Measurements from ENCODE around the gene RGP1.
A peak's percentile ranks its signal among the peaks of the same experiment; 100 is the strongest.

The RGP1 gene

DNA sequence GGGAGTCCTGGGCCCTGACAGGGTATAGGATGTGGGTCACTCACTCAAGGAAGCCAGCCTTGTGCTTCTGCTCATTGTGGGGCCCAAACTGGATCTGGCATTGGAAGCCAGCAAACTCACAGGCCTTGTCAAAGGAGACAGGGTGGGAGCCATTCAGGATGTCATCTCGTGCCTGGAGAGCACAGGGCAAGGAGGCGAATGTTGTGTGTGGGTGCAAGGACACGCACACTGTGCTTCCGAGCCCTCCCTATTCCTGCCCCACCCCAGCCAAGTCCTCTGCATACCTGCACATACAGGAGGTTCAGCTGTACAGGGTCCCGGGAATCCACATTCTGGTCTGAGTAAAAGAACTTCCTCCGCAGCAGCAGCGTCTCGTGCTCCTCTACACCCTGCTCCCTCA lies 25.2 kb upstream of the RGP1 start:
- DNase-seq, result no peak

DNA sequence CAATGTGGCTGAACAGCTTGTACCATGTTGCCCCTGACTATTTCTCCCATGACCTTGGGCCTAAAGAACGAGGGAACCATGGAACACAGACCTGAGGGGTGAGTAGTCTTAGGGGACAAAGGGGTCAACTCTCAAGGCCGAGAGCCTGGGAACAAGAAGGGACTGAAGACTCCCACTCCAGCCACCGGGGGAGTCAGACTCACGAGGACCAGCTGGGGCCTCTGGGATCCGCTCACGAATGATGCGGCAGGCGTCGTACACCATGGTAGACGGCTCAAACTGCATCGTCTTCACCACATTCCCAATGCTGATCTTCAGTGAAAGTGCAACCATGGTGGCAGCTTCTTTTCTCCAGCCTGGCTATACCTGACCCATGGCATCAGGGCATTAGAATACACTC lies 23.7 kb upstream of the RGP1 start:
- no peak for DNase-seq

GRCh38 chr9:35726931-35727330 lies 22.2 kb upstream of the RGP1 start:
- DNase-seq, result peak; percentile 14

DNA sequence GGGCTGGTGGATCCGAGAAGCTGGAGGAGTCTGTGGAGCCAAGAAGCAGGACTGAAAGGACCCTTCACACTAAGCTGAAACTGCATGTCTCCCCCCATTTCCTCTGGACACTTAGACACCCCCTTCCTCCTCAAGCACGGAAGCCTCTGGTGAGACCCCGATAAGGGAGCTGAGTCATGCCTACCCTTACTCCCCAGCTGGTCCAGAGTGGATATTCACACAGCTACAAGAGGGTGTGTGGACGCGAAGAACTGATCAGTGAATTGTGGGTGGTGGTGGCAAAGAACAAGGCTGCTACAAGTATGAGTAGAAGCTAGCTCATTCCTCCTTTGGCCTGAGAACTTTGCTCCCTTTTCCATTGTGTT lies 21.4 kb upstream of the RGP1 start:
- DNase-seq, result no peak

DNA sequence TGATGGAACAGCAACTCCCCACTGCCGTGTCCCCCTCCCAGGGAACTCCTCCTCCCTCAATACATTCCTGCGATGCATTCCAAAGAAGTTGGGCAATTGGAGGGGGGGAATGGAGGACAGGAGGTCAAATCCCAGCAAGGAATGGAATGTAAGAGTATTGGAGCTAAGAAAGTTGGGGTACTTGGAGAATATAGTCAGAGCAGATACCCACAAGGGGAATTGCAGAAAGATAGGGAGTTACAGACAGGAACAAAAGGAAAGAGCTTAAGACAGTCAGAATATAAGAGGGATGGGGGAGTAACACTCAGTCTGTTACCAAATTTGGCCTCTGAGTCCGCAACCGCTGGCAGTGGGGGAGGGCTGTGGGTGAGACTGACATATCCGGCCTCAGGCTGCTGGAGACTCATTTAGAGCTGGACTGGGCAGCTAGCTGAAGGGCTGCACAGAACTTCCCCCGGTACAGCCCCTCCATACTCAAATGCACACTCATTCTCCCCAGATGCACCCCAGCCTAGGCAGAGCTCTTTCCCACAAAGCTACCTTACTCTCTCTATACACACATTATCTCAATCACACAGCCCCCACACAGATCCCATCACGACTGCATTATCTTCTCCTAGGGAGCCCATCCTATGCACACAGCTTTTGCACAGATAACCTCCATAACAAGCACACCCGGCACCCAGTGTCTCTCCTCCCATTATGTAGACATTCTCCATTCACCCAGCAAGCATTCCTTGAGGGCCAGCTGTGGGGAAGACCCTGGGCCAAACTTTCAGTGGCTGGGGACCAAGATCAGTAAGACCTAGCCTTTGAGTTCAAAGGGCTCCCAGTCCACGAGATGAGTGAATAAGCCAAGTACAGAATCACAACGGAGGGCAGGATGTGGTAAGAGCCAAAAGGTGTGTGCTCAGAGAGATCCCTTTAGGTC lies 20.8 kb upstream of the RGP1 start:
- DNase-seq, result peak; percentile 71

DNA sequence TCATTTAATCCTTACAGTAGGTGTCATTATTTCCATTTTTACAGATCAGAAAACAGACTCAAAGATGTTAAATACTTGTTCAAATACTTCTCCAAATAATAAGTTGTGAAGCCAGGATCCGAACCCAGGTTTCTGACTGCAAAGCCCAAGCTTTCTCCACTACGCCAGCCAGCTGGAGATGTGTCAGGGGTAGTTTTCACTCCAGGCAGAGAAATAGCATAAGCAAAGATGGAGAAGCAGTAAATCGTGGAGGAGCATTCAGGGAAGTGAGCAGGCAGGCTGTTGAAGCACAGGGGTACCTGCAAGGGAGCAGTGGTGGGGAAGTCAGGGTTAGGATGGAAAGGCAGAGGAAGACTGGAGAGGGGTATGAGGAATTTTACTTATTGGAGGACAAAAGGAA lies 20.0 kb upstream of the RGP1 start:
- no peak for DNase-seq

DNA sequence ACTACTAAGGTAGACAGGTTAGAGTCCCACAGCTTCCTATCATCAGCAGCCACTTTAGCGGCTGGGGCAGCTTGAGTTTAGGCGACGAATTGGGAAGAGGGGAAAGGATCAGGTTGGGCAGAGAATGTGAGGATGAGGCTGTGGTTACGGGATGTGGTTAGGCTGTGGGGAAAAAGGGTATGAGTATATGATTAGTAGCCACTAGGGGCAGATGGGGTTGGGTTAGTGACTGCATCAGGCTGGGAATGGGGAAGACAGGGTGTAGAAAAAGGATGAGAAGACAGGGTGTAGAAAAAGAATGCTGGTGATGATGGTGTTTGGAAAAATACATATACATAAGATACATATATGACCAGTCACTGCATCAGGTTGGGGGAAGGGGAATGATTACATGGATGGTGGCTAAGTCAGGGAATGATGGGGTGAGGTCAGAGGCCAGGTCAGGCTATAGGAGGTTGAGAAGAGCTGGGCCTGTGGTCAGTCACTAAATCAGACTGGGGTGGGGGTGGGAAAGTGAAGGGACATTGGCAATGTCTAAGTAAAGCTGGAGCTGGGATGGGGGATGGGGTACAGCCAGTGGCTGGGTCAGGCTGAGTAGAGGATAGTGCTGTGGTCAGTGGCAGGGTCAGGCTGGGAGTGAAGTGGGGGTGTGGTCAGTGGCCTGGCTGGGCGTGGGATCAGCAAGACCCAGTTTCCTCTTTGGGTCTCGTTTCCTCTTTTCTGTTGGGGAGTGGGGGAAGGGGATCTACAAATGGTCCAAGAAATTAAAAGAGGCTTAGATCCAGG lies 19.2 kb upstream of the RGP1 start:
- peak; percentile 28 for DNase-seq

- DNase-seq, result no peak
These were observed 18.6 kb upstream of the RGP1 start for GRCh38 chr9:35730486-35730854.

DNA sequence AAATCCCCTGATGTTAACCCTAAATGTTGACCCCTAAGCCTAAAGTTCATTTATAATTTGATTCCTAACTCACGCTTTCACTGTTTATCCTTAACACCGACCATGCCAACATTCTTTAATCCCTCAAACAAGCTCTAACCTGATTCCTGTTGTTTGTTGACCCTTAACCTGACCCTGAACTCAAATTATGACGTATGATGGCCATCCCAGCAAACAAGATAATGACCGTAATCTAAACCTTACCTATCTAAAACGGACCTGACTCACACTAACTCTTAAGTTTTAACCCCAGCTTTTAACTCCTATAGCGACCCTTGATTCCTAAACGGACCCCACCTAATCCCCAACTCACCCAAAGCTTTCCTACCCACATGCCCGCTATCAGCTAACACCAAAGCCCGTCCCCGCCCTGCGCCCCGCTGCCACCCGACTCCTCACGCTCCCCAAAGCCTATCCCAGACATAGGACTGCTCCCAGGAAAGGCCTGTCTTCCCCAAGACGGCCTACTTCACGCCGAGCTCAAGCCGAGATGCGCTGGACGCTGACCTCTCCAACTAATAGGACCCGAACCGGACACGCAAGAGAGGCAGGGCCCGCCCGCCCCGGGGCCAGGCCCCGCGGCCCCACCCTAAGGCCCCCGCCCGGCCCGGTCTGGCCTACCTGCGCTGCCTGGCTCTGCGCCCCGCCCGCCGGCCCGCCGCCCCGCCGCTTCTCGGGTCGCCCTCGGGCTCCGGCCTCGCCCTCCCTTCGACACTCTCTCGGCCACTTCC lies 17.5 kb upstream of the RGP1 start:
- DNase-seq, result no peak

- DNase-seq, result peak; percentile 96
These were observed 16.8 kb upstream of the RGP1 start, which contains the start of the genes CREB3 and TLN1 for GRCh38 chr9:35732185-35732799. CREB3 (plus strand) TSS chr9:35732666; CDS start chr9:35732773, 107 bp downstream. TLN1 (minus strand) TSS chr9:35732195; CDS start chr9:35725694, 6,501 bp downstream.

GRCh38 chr9:35732800-35733541 lies 16.1 kb upstream of the RGP1 start:
- DNase-seq, result no peak

GRCh38 chr9:35734096-35734495 lies 15.0 kb upstream of the RGP1 start:
- DNase-seq, result no peak

GRCh38 chr9:35736201-35736633 lies 12.9 kb upstream of the RGP1 start:
- DNase-seq, result peak; percentile 36

DNA sequence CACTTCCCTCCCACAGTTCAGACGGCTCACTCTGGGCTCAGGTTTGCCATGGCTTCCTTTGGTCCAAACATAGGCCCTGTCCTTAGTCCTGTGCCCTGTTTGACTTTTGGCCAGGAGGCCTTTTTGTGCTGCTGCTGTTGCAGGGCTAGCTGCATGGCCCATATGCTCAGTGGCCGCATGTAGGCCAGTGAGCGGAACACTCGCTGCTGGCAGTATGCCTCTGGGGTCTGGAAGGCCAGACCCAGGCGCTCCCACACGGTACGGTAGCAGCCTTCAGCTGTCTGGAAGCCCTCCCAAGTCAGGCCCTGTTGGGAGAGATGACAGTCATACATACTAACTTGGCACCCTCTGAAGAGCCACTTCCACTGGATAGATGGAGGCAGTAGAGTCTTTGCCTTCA lies 11.9 kb upstream of the RGP1 start:
- DNase-seq, result no peak

DNA sequence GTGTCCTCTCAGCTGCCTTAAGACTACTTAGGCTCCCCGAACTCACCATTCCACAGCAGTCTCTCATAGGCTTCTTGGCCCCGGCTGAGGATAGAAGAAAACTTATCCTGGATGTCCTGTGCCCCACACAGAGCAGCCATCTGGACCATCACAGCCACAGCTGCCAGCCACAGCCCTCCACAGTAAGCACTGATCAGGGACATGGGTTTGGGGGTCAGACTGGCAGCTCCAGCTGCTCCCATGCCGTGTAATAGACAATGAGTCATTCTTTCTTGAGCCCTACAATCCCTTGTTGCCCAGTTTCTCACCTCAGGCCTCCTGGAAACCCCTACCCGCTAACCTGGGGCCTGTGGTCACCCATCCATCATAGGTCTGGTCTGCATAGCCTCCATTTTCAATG lies 10.9 kb upstream of the RGP1 start:
- DNase-seq, result no peak

DNA sequence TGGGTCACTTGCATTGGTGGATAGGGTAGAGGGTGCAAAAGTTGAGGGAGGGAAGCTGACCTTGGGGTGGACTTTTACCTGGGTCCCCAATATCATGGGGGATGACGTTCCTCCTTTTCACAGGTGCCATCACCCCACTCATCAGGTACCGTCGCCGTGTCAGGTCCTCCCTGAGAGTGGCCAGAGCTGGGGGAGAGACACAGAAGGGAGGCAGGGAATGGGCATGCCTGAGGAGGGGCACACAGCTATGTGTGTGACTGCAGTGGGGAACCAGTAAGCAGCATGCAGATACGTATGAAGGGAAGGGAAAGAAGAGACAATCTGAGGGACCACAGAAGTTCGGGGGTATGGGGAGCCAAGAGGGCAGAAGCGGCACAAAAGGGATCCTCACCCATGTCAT lies 10.2 kb upstream of the RGP1 start:
- no peak for DNase-seq

DNA sequence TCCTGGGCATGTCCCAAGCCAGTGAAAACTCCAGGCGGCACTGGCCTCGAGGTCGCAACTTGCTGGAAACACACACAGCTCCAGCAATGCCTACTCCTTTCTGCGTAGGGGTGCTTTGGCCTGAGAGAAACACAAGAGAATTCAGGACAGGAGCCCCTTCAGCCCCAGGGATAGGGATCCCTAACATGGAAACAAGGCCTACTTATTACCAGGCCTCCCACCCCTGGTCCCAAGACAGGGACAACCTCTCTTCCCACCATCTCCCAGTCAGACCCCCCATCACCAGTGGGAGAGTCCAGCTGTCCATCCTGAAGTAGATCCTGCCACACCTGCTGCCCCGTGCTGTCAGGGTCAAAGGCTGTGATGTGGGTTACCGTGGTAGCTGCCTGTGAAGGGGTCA lies 8.8 kb upstream of the RGP1 start:
- DNase-seq, result no peak

DNA sequence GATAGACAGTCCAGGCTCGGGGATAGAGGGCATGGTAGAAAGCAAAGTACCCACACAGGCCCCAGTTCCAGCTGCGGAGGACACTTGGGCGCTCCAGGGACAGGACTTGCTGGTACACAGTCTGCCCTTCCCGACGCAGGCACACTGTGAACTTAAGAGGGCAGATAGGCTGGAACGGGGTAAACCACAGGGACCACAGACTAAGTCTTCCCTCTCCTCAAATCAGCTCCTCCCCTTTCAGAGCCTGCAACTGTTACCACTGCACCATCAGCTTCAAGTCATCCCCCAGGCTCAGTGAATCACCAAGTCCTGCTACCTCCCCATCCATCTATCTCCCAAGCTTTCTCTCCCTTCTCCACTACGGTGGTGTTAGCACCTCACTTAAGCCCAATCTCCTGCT lies 7.3 kb upstream of the RGP1 start:
- DNase-seq, result no peak

GRCh38 chr9:35743452-35743851 lies 5.6 kb upstream of the RGP1 start:
- DNase-seq, result no peak

DNA sequence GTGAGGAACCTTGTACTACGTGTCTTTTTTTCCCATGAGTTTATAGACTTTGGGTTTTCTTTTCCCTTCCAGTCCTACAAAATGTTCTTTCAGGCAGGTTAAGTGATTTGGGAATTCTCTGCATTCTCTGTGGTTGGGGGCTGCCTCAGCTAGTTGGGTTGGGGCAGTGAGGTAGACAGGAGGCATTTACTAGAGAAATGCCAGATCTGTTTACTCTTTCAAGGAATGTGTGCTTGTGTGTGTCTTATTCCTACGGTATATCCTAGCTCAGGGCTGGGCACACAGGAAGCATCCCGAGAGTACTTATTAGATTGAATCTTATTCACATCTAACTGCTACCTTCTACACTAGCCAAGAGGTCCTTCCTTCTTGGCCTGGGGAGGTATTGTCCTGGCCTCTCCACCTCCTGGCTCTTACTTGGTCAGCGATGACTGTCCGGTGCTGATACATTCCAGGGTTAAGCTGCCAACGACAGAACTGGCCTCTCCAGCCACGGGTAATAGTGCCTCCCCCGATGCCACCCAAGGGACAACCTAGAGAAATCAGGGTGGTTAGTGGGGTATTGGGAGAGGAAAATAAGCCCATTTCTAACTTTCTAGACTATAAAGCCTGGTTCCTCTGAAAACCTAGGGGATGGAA lies 5.1 kb upstream of the RGP1 start:
- DNase-seq, result no peak

DNA sequence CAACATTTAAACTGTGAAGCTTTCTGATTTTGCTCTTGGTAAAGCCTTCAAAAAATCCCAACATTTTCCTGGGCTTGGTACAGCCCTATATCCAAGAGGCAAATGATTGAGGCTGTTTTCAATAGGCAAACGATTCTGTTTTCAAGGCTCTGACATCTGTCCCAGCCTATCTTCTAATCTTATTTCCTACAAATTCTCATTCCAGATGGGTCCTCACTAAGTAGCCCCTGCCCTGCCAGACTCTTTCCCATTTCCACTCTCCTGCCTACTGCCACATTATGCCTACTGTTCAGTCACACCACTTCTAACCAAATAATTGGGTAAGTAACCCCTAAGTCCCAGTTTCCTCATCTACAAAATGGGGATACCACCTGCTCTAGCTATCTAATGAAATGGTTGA lies 3.5 kb upstream of the RGP1 start:
- no peak for DNase-seq

DNA sequence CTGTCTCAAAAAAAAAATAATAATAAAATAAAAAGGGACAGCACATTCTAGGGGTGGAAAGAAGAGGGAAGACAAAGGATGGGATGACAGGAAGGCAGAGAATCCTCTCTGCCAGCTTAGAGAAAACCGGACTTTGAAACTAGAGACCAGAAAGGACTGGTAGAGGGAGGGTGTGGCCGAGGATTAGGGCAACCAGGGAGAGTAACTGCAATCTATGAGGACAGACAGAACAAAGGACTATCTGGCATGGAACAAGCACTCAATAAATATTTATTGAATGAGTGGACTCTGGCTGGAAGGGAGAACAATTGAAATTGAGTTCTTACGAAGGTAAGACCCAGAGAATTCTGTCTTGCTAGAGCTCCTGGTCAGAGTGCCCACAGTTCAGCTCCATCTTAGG lies 2.5 kb upstream of the RGP1 start:
- DNase-seq, result no peak
